Fibroblast of skin of abdomen (primary cell): Measurements from ENCODE around the gene ARID1B.

ENCODE experiments used
- DNase-seq: peaks from one replicate; pipeline ENCODE4 v3.0.0-alpha.2; 2013

ARID1B gene

DNA sequence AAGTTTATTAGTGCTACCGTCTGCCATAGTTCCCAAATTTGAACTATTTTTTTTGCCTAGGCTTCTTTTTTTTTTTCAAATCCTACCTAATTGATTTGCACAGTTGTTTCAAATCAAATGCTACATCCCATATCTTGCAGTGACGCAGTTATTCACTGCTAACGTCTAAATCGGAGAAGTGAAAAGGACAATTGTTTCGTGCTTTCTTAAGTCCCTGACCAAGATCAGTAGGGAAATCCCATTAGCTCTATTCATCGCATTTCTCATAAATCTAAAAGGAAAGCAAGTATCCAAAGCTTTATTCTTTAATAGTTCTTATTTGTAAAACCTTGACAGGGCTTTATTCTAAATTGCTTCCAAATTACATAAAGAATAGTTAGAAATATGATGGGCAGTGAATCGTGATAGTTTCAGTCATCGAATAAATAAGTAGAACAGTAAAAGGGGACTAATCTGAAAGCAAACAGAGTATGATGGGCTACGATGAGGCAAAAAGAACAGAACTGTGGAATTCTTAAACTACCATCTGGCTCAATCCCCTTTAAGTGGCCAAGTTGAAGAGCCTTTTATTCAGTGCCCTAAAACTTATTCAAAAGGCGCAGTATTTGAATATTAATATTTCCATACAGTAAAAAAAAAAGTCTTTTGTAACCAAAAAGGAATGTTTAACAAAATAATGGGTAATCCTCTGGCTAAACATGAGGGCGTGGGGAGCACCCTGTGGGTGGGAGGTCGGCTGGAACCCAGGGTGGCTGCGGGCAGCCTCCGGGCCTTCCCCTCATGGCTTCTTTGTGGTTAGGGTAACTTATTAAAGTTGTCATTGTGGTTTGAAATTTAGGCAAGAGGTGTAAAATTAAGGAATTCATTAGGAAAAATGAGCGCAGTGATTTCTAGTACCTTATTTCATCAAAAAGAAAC lies 3.0 kb upstream of the ARID1B start:
- DNase-seq, result no peak

DNA sequence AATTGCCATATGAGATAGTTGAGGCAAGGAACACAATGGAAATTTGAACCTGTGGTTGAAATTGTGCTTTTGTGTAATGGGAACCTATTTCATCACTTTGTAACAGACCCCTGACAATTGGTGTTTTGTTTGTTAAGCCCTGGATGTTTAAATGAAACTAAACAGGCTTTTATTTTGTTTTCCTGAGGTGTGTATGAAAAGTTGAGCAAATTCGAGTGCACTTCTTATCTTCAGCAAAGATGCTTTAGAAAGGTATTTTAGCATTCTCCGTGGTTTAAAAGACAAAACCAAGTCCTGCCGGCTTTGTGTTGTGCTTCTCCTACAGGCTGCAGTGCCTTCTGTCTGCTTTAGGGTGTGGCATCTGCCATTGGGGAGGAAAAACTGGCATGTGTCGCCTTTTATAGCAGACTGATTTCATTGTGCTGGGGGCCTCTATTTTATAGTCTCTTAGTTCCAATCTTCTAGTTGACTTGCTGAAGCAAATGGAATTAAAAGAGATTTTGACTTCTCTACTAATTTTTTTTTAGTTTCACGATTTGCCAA lies 2.2 kb upstream of the ARID1B start:
- no peak for DNase-seq

DNA sequence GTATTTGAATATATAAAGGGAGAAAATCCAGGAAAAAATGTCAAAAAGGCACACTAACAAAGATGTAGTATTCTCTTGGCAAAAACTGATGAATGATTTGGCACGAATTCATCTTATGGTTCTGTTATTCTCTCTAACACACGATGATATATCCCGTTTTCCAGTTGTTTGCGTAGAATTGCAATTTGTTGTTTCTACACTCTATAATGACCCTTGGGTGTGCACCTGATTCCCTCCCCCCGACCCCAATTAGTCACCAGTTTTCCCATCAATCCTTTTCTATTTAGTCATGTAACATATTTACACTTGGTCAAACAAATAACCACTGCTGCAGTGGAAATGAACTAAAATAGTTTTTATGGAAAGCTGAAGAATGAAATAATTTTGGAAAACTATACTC lies 1.5 kb upstream of the ARID1B start:
- DNase-seq, result no peak

DNA sequence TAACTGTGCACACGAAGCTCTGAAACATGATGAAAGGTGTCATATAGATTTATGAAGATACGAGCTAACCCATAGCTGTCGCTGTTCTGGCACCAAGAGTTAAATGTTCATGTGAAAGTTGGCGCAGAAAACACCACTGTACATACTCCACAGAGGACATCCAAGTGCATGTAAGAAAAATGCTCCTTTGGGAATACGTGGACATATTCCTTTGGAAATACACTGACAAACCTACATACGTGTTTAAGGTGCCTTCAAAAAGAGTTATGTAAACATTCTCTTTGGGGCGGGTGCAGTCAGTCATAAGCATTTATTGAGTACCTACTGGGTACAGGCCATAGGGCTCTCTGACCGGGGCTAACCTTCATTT lies 723 bp upstream of the ARID1B start:
- DNase-seq, result peak; percentile 55

DNA sequence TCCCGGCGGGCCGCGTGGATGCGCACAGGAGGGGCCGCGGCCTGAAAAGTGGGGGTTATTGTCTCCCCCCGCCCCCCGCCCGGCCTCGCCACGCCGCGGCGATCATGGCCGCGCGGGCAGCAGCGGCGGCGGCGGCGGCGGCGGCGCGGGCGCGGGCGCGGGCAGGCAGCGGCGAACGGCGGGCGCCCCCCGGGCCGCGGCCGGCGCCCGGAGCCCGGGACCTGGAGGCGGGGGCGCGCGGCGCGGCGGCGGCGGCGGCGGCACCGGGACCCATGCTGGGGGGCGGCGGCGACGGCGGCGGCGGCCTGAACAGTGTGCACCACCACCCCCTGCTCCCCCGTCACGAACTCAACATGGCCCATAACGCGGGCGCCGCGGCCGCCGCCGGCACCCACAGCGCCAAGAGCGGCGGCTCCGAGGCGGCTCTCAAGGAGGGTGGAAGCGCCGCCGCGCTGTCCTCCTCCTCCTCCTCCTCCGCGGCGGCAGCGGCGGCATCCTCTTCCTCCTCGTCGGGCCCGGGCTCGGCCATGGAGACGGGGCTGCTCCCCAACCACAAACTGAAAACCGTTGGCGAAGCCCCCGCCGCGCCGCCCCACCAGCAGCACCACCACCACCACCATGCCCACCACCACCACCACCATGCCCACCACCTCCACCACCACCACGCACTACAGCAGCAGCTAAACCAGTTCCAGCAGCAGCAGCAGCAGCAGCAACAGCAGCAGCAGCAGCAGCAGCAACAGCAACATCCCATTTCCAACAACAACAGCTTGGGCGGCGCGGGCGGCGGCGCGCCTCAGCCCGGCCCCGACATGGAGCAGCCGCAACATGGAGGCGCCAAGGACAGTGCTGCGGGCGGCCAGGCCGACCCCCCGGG lies 637 bp downstream of the ARID1B start:
- peak; percentile 68 for DNase-seq

DNA sequence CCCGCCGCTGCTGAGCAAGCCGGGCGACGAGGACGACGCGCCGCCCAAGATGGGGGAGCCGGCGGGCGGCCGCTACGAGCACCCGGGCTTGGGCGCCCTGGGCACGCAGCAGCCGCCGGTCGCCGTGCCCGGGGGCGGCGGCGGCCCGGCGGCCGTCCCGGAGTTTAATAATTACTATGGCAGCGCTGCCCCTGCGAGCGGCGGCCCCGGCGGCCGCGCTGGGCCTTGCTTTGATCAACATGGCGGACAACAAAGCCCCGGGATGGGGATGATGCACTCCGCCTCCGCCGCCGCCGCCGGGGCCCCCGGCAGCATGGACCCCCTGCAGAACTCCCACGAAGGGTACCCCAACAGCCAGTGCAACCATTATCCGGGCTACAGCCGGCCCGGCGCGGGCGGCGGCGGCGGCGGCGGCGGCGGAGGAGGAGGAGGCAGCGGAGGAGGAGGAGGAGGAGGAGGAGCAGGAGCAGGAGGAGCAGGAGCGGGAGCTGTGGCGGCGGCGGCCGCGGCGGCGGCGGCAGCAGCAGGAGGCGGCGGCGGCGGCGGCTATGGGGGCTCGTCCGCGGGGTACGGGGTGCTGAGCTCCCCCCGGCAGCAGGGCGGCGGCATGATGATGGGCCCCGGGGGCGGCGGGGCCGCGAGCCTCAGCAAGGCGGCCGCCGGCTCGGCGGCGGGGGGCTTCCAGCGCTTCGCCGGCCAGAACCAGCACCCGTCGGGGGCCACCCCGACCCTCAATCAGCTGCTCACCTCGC lies 1.5 kb downstream of the ARID1B start:
- DNase-seq, result peak; percentile 60

DNA sequence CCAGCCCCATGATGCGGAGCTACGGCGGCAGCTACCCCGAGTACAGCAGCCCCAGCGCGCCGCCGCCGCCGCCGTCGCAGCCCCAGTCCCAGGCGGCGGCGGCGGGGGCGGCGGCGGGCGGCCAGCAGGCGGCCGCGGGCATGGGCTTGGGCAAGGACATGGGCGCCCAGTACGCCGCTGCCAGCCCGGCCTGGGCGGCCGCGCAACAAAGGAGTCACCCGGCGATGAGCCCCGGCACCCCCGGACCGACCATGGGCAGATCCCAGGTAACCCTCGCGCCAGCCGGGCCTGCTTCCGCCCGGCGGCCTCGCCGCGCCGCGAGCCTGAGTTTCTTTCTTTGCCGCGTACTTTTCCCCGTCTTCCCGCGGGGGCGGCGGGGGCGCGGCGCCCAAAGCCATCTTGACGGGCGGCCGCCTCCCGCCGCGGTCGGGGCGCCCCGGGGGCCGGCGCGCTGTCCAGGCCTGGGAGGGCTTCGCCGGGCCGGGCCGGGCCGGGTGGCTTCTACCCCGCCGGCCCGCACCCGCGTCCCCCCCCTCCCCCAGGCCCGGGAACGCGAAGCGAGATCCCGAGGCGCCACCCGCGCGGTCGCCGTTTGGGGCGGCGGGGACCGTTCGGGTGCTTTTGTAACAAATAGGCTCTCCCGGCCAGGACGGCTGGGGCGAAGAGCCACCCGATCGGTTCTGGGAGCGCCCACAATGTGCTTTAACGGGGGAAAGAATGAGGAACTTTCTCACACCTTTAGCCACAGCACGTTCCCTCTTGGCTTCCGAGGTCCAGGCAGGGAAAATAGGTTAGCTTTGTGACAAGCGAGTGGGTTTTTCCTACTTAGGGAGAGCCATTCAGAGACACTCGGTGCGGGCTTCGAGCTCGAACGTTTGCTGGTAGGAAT lies 2.3 kb downstream of the ARID1B start:
- no peak for DNase-seq

DNA sequence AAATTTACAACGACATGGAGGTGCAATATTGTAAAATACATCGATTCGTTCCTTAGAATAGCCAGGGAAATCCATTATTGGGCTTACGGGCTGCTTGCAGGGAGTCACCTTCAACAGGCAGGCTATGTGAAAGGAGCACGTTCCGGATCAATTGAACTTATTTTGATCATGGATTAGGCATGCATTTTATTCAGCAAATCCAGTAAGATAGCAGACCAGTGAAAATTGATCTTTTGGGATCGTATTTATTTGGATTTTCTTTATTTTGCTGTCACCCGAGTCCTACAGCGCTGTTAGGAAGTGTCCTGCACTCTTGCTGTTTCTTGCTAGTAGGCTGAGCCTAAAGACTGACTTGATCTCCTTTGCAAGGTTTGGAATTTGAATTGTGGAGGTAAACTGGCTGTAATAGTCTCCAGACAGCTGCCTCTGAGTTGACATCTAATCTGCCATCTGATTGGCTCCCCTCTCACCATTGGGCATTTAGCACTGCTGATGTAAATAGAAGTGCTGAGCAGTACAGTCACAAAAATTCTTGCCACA lies 3.0 kb downstream of the ARID1B start:
- DNase-seq, result peak; percentile 91

DNA sequence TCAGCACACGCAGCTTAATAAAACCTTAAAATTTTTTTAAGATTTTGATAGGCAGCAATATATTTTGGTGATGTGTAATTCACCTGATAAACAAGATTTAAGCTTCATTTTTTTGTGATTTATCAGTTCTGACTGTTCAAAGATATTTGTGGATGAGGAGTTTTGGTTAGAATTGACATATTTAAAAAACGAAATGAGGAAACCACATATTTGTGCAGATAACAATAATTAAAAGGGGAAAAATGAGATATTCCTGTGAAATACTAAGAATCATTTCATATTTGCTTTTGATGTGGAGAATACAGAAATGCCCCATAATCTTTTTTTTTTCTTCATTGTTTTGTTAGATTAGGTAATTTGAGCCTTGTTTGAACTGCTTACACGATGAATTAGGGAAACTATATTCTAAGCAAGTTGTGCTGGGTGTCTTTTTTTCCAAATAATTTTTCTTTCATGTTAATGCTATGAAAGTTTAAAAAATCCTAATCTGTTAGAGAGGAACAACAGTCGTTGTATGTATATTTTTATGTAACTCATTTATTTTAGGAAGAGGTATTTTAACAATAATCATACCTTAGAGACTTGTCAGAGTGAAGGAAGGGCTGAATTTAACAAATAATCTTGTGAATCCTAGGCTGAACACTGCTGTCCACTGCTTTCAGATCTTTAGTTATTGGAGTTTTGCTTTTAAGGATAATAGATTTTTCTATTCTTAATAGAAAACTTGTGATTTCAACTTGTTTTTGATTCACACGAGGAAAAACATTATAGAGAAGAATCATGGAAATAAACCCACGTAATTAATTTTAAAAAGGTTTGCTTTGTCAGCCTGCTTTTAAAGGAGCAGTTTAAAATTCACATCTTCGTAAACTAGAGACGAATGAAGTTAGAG lies 4.0 kb downstream of the ARID1B start:
- no peak for DNase-seq

DNA sequence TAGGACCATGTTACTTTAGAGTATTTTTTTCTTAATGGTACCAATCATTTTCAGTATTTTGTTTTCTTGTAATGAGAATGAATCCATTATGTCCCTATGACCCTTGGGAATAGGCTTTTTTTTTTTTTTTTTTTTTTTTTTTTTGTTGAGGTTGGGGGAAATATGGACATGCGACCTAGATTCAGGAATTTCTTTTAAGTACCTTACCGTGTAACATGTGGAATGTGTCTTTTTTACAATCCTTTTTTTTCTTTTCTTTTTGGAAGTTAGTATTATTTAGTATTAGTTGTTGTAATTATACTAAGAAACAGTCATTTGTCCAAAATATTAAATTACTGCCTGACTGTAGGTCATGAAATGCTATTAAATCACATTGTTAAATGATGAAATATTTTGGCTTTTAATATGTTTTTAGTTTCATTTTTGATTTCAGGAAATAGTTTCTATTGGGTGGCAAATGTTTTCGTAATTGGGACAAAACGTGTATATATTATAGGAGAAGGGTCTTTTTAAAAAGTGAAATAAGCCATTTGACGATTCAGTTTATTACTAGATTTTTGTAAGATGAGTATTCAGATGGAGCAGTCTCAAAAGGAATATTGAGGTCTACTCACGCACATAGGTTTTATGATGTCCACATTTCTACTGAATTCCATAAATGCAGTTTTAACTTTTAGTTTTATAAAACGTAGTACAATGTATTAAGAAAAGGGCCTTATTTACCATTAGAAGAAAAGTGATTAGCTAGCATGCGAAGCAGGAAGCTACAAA lies 4.9 kb downstream of the ARID1B start:
- no peak for DNase-seq

DNA sequence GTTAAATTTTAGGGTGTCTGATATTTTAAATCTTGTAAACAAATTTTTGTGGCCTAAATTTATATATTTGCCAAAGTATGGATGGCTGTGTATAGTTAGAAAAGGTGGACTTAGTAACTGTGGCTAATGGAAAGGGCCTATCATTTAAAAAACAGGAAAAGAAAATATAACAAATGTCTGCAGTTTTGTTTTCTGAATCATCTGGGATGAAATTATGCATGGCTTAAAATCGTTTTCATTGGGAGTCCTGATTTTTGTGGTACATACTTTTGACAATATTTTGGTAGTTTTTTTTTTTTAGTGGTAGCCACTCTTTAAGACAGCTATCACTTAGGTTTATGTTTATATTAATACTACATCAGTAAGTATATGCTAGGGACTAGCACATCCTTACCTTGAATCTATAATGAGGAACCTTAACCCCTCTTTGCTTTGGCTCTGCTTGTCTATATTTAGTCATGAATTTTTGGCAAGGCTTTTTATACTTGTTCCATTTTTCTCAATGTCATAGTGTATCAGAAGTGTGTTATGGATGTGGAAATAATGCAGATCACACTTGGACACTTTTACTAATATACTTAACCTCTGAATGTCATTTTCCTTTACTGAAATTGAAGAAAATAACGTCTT lies 5.6 kb downstream of the ARID1B start:
- no peak for DNase-seq

DNA sequence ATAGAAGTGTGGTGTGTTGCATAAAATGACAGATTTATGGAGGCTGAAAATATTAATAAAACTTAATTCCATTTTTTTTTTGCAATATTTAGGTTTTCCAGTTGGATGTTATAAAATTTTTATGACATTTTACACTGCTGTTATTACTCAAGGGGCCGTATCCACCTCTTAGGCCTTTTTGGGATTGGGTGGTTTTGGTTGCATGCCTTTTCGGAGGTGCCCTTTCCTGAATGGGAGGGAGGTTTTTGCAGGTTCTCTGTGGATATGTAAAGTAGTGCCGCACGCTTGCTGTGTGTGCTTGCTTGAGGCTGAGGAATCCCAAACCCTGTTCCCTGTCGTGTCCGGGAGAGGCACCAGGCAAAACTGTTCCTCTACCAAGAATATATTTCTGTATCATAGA lies 6.8 kb downstream of the ARID1B start:
- DNase-seq, result no peak

DNA sequence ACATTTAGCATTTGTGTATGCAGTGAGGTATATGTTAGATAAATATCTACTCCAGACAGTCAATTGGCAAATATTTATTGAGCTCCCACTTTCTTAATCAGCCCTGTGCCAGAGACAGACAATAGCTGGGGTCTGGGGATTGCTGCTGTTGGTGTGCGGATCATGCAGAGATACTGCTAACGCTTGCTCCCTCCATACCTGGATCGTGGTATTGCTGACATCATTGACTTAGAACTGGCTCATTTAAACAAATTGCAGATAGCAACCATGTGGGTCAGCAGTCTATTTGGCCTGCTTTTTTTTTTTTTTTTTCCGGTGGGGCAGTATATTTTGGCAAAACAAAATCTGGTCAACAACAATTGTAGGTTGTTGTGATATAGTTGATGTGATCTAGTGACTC lies 9.5 kb downstream of the ARID1B start:
- DNase-seq, result no peak

DNA sequence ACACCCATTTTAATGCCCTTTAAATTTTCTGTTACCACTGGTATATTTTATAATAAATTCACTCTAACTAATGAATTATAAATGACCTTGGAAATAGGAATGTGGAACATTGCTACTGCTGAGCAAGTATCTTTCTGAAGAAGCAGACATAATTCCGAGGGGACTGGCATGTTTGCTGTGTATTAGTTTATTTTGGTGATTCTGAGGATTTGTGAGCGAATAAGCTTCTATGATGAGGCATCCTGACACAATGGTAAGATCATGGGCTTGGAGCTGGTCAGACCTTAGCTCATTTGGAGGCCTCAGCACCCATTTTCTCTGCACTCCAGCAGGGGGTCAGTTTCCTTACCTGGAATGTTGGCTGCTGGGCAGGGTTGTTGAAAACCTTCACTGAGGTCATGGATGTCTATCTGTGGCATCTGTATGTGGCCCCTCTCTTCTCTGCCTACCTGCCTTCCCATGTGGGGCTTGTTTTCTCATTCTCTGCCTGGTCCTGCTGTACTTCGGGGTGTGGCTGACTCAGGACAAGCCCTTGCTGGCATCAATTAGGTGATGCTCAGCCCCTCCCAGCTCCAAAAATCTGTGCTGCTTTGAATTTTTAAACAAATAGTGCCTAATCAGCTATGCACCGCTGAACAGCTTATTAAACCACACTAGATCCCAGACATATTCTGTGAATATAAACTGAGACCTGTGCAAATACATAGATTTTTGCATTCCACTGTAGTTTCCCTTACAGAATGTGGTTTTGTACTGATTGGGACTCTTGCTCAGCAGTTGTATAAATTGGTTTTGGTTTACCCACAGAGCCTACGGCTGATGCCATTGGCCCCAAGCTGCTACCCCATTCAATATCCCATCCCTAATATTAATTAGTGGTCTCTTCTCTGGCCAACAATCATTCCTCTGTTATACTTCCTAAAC lies 10.7 kb downstream of the ARID1B start:
- DNase-seq, result no peak

DNA sequence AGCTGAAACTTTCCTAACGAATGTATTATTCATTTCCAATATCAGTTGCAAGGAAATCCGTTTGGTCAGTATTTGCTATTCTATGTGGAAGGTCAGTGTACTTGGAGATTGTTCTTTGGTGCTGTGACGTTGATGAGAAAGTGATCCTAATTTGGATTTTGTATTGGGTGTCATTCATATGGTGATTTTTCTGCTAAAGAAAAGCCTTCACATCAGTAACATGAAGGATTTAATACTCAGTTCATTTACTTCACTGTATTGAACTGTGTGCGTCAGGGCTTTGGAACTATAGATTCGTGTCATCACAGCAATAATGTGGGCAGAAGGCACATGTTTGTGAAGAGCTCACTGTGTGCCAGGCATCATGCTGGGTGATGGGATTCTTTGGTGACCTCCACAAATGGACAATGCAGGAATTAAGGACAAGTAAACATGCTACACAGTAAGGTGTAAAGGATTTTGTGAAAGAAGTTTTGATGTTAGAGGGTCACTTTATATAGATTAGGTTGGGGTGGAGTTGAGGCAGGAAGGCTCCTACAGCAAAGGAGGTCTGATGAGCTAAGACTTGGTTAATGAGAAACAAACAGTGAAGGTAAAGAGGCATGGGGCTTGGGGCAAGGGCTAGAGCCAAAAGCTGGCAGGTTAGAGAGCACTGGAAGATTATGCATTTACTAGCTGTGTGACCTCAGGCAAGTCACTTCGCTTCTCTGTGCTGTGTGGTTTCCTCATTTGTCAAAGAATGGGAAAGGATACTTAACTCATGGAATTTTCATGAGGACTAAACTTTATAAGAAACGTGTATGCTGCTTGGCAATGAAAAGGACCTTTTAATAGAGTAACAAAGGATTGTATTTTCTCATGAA lies 12.1 kb downstream of the ARID1B start:
- DNase-seq, result no peak

DNA sequence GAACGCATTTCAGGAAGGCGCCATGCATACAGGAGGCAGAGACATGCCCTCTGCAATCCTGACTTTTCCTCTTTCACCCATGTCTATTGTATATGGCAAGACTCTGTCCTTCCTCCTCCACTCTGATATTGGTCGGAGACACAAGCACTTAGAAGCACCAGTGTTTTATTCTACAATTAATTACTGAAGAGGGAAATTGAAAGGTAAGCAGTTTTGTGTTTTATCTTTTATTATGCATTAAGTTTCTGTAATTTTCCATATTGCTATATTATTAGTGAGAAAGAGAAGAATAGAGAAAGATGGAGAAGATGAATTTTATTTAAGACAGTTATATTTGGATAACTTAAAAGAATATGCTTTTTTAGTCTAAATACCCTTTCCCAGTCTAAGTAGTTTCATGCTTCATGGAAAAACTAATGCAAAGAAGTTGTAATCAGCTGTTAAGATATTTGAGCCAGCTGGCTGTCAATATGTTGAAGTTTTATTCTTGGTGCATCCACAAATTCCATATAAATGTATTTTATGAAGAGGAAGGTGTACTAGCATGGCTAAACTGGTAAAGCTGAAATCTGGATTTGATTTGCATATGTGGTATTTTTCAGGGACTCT lies 13.6 kb downstream of the ARID1B start:
- no peak for DNase-seq
